ENCODE measurements around the gene TSHZ2.

DNA sequence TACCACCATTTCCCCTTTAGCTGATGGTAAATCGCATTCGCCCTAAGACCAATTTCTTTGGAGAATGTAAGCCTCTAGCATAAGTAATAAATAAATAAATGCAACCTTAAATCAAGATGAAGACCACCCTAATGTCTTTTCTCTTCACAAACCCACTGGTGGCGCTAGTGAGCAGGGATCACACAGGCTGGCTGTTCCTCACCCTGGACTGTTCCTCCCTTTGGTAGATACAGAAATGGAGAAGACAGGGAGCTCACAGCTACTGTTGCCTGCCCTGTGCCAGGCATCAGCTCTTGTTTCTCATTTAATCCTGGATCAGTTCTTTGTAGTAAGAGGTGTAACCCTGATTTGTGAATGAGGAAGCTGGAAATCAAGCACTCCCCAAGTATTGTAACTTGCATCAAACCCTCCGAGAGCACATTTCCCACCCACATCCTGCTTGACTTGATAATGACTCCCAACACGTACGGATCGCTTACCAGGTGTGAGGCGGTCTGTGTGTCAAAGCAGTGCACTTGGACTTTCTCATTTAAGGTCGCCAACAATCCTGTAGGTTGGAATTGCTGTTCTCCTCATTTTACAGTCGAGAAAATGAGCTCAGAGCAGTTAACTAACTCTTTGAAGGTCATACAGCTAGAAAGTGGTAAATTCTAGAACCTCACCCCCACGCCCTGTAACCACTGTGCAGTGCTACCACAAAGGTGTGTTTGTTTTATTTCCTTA is 236.1 kb downstream of the TSHZ2 start:
- TF ChIP-seq, protein P1, sequence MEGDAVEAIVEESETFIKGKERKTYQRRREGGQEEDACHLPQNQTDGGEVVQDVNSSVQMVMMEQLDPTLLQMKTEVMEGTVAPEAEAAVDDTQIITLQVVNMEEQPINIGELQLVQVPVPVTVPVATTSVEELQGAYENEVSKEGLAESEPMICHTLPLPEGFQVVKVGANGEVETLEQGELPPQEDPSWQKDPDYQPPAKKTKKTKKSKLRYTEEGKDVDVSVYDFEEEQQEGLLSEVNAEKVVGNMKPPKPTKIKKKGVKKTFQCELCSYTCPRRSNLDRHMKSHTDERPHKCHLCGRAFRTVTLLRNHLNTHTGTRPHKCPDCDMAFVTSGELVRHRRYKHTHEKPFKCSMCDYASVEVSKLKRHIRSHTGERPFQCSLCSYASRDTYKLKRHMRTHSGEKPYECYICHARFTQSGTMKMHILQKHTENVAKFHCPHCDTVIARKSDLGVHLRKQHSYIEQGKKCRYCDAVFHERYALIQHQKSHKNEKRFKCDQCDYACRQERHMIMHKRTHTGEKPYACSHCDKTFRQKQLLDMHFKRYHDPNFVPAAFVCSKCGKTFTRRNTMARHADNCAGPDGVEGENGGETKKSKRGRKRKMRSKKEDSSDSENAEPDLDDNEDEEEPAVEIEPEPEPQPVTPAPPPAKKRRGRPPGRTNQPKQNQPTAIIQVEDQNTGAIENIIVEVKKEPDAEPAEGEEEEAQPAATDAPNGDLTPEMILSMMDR (IDR thresholded peaks at IDR 0.05) = no peak
- no peak for TF ChIP-seq POLR2A (IDR thresholded peaks at IDR 0.05)
